ENCODE results near the gene FBXW5. TPM values are rescaled to one million over a fixed set of nuclear protein-coding genes. Genes with fewer than 3 reads are reported as not detected.

FBXW5 gene
- total RNA-seq, 1 experiment from 2014 or later, result 88.0 TPM

DNA sequence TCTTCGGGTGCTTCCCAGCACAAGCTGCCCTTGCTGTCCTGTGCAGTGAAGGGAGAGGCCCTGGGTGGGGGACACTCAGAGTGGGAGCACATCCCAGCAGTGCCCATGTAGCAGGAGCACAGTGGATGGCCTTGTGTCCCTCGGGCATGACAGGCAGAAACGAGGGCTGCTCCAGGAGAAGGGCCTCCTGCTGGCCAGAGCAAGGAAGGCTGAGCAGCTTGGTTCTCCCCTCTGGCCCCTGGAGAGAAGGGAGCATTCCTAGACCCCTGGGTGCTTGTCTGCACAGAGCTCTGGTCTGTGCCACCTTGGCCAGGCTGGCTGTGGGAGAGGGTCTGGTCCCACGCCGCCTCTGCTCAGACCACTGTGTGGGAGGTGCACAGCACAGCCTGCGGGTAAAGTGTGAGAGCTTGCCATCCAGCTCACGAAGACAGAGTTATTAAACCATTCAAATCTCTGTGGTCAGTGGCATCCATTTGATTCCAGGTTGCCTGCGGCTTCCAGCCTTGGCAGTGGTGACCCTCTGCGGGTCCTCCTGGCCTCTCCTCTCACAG is 18.3 kb downstream of the FBXW5 start:
- no peak overlapping the region for H3K4me2 ChIP-seq (ENCODE audit: low read length)
- ATAC-seq (peak; percentile 62), DNase-seq (ENCODE audit: low read depth, low spot score) (no peak)
- ChIA-PET RAD21 (ENCODE audit: low non-redundant PET in 1 of 2, low total read pairs in 2 of 2, uncharacterized antibody in 2 of 2, unreplicated experiment in 2 of 2) (no interaction called here), CTCF (no interaction called here), POLR2A (interaction anchor here (0.6 kb wide), 1 partner anchor 12 kb away, joined by 3 read pairs; no protein-coding TSS in a partner anchor)
- TF ChIP-seq, protein P1, sequence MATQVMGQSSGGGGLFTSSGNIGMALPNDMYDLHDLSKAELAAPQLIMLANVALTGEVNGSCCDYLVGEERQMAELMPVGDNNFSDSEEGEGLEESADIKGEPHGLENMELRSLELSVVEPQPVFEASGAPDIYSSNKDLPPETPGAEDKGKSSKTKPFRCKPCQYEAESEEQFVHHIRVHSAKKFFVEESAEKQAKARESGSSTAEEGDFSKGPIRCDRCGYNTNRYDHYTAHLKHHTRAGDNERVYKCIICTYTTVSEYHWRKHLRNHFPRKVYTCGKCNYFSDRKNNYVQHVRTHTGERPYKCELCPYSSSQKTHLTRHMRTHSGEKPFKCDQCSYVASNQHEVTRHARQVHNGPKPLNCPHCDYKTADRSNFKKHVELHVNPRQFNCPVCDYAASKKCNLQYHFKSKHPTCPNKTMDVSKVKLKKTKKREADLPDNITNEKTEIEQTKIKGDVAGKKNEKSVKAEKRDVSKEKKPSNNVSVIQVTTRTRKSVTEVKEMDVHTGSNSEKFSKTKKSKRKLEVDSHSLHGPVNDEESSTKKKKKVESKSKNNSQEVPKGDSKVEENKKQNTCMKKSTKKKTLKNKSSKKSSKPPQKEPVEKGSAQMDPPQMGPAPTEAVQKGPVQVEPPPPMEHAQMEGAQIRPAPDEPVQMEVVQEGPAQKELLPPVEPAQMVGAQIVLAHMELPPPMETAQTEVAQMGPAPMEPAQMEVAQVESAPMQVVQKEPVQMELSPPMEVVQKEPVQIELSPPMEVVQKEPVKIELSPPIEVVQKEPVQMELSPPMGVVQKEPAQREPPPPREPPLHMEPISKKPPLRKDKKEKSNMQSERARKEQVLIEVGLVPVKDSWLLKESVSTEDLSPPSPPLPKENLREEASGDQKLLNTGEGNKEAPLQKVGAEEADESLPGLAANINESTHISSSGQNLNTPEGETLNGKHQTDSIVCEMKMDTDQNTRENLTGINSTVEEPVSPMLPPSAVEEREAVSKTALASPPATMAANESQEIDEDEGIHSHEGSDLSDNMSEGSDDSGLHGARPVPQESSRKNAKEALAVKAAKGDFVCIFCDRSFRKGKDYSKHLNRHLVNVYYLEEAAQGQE (IDR thresholded peaks at IDR 0.05; ENCODE audit: low read depth), result no peak
- no peak for TF ChIP-seq TCF7L2 (IDR thresholded peaks at IDR 0.05; ENCODE audit: borderline replicate concordance, extremely low read depth, insufficient read depth, insufficient read length)
- no peak for TF ChIP-seq EGR1 (IDR thresholded peaks at IDR 0.05; ENCODE audit: low read depth)
- no peak for TF ChIP-seq CEBPB (IDR thresholded peaks at IDR 0.05; ENCODE audit: low read depth)
- no peak for TF ChIP-seq CBX3 (IDR thresholded peaks at IDR 0.05; ENCODE audit: low read depth)
- no peak for TF ChIP-seq EZH2phosphoT487 (IDR thresholded peaks at IDR 0.05; ENCODE audit: borderline replicate concordance)
- no peak for TF ChIP-seq SP1 (IDR thresholded peaks at IDR 0.05; ENCODE audit: low read depth)
- TF ChIP-seq, protein P2, sequence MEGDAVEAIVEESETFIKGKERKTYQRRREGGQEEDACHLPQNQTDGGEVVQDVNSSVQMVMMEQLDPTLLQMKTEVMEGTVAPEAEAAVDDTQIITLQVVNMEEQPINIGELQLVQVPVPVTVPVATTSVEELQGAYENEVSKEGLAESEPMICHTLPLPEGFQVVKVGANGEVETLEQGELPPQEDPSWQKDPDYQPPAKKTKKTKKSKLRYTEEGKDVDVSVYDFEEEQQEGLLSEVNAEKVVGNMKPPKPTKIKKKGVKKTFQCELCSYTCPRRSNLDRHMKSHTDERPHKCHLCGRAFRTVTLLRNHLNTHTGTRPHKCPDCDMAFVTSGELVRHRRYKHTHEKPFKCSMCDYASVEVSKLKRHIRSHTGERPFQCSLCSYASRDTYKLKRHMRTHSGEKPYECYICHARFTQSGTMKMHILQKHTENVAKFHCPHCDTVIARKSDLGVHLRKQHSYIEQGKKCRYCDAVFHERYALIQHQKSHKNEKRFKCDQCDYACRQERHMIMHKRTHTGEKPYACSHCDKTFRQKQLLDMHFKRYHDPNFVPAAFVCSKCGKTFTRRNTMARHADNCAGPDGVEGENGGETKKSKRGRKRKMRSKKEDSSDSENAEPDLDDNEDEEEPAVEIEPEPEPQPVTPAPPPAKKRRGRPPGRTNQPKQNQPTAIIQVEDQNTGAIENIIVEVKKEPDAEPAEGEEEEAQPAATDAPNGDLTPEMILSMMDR (IDR thresholded peaks at IDR 0.05 in 2 of 3, conservative IDR thresholded peaks at IDR 0.05 in 1 of 3; ENCODE audit: borderline replicate concordance in 1 of 3, insufficient read depth in 1 of 3, low read depth in 2 of 3, low read length in 2 of 3), result peak in 1 of 3 experiments; percentile 14; a peak in 1 of 6 replicates
- intact Hi-C loops (cut with micrococcal nuclease), result no loop called here
- no peaks in the 10 kb centered on the region for H4K20me1 ChIP-seq (ENCODE audit: insufficient read depth)
- no peaks in the 10 kb centered on the region for H3K27me3 ChIP-seq (ENCODE audit: insufficient read depth, low read length)
- BruUV-seq (replicated peaks), result no TSS peak
- H3K27ac ChIP-seq (ENCODE audit: low read depth, low read length), result no peak overlapping the region
- H3K9me3 ChIP-seq (ENCODE audit: control insufficient read depth in 1 of 2, insufficient read depth in 1 of 2, low read depth in 1 of 2, low read length in 2 of 2), result no peaks in the 10 kb centered on the region
- H3K9ac ChIP-seq (ENCODE audit: low read length), result no peak overlapping the region
- no peaks in the 10 kb centered on the region for H3K4me1 ChIP-seq (ENCODE audit: control insufficient read depth in 1 of 2, insufficient read depth in 2 of 2, low read length in 2 of 2)
- no peaks in the 10 kb centered on the region for H3K9me2 ChIP-seq (ENCODE audit: insufficient read depth)
- no peaks in the 10 kb centered on the region for H3K79me2 ChIP-seq (ENCODE audit: insufficient read depth, low read length)
- H3K36me3 ChIP-seq (ENCODE audit: control insufficient read depth in 1 of 2, insufficient read depth in 2 of 2, low read length in 2 of 2), result peaks cover 3 to 26% of the 10 kb centered on the region in 2 experiments; a peak in 2 of 4 replicates
- no peak overlapping the region for H3K4me3 ChIP-seq (replicated peaks in 1 of 2; ENCODE audit: low read depth in 1 of 2, low read length in 2 of 2)
- no peak overlapping the region for H2AFZ ChIP-seq (ENCODE audit: low read depth, low read length, poor library complexity, severe bottlenecking)

Data from HCT116 (cell line).